Psoas muscle (tissue), 8 donors: Measurements from ENCODE around the gene PATE2. TPM values are rescaled to one million over a fixed set of nuclear protein-coding genes. Genes with fewer than 3 reads are reported as not detected.

Experiments used
- ATAC-seq, 4 donors: fragments of 200-7000 bp; cut with Tn5 transposase; one replicate each; pipeline ENCODE4 v1.9.1; 2020; ENCODE audit warnings: moderate library complexity in 3 of 4, mild to moderate bottlenecking in 2 of 4
- DNase-seq, 2 donors: peaks; one replicate each; pipeline ENCODE4 v3.0.0-alpha.2; 2020
- H3K27ac ChIP-seq: fragments of 200-600 bp; one replicate; pipeline ENCODE4 v1.8.0; 2022
- H3K27me3 ChIP-seq, 3 donors: fragments of 200-600 bp in 1 of 3; one replicate each; pipeline versions ENCODE4 v1.6.1 to v1.8.0; 2013 to 2022; ENCODE audit warnings: low read length in 2 of 3, mild to moderate bottlenecking in 2 of 3, moderate library complexity in 1 of 3; ENCODE audit not compliant: insufficient read depth in 3 of 3
- H3K36me3 ChIP-seq, 2 donors: fragments of 200-600 bp in 1 of 2; one replicate each; pipeline versions ENCODE4 v1.6.1 to v1.8.0; 2013 to 2022; ENCODE audit warnings: low read depth in 1 of 2, mild to moderate bottlenecking in 1 of 2, moderate library complexity in 1 of 2; ENCODE audit not compliant: insufficient read depth in 1 of 2
- H3K4me1 ChIP-seq: fragments of 200-600 bp; one replicate; pipeline ENCODE4 v1.8.0; 2022
- H3K4me3 ChIP-seq: fragments of 200-600 bp; one replicate; pipeline ENCODE4 v1.8.0; 2022; ENCODE audit warnings: mild to moderate bottlenecking
- H3K9me3 ChIP-seq: fragments of 200-600 bp; one replicate; pipeline ENCODE4 v1.8.0; 2022
- WGBS, 3 donors: extraction: QIAGEN DNeasy Blood & Tissue Kit; methylation state at CpG; one replicate each; pipeline versions ENCODE4 v1.1.6 to v1.1.7; 2013; 5-methylcytosine and 5-hydroxymethylcytosine counted together
- intact Hi-C, 2 donors: fragments of 100-400 bp; cut with DNase I; formaldehyde crosslinking; loops; one replicate each; pipeline versions ENCODE4 v1.11.0 to v1.14.2; 2022
- polyA plus RNA-seq, 3 donors: library from polyadenylated mRNA; stranded (reverse); fragments of 200-250 nt; gene quantifications; one replicate each; pipeline ENCODE4 v1.2.3, GENCODE V29; 2013
- total RNA-seq, 4 donors: library from RNA; stranded (reverse); fragmentation: NEBNext Ultra II Directional in 2 of 4; extraction: Animal tissue kit (Norgen Biotek cat#: 25700) in 2 of 4; gene quantifications; one replicate each; pipeline versions ENCODE4 v1.2.1 to v1.2.4, GENCODE V29; 2021 to 2023
- TF ChIP-seq, protein P1 (sequence below): fragments of 200-600 bp; IDR thresholded peaks from one replicate; pipeline ENCODE4 v1.8.0; 2022; ENCODE audit warnings: antibody characterized with exemption
- donor health status: healthy with polysubstance abuse.
- donor health status: DM: no; HTN: no; CAD: no; lungs with moderate emphysema.
- donor health status: Bipolar disorder and iron deficiency.
- donor health status: healthy.
- donor health status: DM: yes; HTN: yes; CAD: no.
- donor health status: DM: no; HTN: no; CAD: no.
- donor health status: DM: no; HTN: no; CAD: no.
- donor health status: DM: yes; HTN: yes; CAD: no.

PATE2 gene
- total and polyA plus RNA-seq, 7 donors, result 0.17 TPM; not detected in 6

DNA sequence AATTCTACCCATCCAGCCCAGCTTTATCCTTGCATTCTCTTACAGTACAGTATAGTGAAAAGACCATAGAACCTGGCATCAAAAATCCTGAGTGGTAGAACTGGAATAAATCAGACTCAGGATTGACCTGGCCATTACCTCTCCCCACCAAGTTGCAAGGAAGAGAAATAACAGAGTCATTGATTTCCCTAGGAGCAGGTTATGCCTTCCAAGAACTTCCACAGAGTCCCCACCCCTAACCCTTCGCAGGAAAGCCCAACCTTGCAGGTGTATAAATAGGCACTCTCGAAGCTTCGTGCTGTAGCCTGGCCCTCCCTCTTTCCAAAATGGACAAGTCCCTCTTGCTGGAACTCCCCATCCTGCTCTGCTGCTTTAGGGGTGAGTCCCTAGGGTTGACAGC, 32.6 kb downstream of the PATE2 start, which contains the start of gene PATE1:
TSS of gene PATE1 (plus strand) at position 301 of the 400 bp plus-strand sequence. CDS start at position 327, 26 bp downstream.
- no peak within 1 kb of the TSS for H3K27ac ChIP-seq
- DNase-seq (no peak), ATAC-seq (no peak)
- no peaks in the 10 kb centered on the region for H3K36me3 ChIP-seq
- WGBS, 3 donors, result 69 to 71% (median 70%) methylated on average over 3 of the region's 3 CpGs
- peaks cover 0 to 5% (median 4%) of the 10 kb centered on the region in 3 donors for H3K27me3 ChIP-seq
- intact Hi-C loops, result no loop called here
- TF ChIP-seq, protein P1, sequence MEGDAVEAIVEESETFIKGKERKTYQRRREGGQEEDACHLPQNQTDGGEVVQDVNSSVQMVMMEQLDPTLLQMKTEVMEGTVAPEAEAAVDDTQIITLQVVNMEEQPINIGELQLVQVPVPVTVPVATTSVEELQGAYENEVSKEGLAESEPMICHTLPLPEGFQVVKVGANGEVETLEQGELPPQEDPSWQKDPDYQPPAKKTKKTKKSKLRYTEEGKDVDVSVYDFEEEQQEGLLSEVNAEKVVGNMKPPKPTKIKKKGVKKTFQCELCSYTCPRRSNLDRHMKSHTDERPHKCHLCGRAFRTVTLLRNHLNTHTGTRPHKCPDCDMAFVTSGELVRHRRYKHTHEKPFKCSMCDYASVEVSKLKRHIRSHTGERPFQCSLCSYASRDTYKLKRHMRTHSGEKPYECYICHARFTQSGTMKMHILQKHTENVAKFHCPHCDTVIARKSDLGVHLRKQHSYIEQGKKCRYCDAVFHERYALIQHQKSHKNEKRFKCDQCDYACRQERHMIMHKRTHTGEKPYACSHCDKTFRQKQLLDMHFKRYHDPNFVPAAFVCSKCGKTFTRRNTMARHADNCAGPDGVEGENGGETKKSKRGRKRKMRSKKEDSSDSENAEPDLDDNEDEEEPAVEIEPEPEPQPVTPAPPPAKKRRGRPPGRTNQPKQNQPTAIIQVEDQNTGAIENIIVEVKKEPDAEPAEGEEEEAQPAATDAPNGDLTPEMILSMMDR, result no peak
- H3K4me3 ChIP-seq, result no peak within 1 kb of the TSS
- H3K4me1 ChIP-seq, result no peaks in the 10 kb centered on the region
- H3K9me3 ChIP-seq, result no peaks in the 10 kb centered on the region

DNA sequence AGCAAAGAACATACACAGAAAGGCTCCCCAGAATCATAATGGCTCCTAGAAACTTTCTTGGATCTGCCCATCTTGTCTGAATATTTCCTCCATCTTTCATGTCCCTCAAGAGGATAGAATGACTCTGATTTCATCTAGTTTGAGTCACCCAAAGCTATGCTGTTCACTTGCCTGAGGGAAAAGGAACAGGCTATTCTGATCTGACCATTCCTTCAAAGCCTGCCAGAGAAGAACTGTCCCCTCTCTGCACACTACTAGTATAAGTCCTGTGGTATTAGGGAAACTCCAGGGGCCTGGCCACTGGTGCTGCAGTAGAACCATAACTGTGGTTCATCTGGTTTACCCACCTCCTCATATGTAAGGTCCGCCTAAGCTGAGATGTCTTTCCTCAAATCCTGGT, 34.9 kb downstream of the PATE2 start:
- Histone ChIP-seq H3K9me3 (no peaks in the 10 kb centered on the region), H3K36me3 (no peaks in the 10 kb centered on the region), H3K4me1 (no peaks in the 10 kb centered on the region), H3K4me3 (no peak overlapping the region), H3K27me3 (peaks cover 0 to 4% (median 0%) of the 10 kb centered on the region in 3 donors), H3K27ac (no peak overlapping the region)
- DNase-seq, result no peak
- WGBS, 3 donors, result 86 to 96% (median 94%) methylated on average over 1 of the region's 1 CpG
- no peak for ATAC-seq
- TF ChIP-seq, protein P1, result no peak
- intact Hi-C loops, result no loop called here

DNA sequence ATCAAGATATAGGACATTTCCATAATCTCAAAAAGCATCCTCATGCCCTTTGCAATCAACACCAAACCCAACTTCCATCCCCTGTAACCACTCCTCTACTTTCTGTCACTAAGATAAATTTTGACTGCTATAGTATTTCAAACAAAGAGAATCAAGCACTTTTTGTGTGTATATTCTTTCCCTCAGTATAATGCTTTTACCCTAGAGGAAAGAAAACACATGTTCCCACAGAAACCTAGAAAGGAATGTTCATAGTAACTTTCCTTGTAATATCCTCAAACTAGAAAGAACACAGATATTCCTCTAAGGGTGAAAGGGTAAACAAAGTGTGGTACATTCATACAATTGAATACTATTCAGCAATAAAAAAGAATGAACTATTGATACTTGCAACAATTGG, 38.0 kb downstream of the PATE2 start:
- H3K4me1 ChIP-seq, result no peaks in the 10 kb centered on the region
- intact Hi-C loops, result no loop called here
- peaks cover 0 to 4% (median 0%) of the 10 kb centered on the region in 3 donors for H3K27me3 ChIP-seq
- DNase-seq (no peak), ATAC-seq (no peak)
- no peak overlapping the region for H3K27ac ChIP-seq
- no peak overlapping the region for H3K4me3 ChIP-seq
- no peaks in the 10 kb centered on the region for H3K36me3 ChIP-seq
- TF ChIP-seq, protein P1, result no peak
- H3K9me3 ChIP-seq, result no peaks in the 10 kb centered on the region

DNA sequence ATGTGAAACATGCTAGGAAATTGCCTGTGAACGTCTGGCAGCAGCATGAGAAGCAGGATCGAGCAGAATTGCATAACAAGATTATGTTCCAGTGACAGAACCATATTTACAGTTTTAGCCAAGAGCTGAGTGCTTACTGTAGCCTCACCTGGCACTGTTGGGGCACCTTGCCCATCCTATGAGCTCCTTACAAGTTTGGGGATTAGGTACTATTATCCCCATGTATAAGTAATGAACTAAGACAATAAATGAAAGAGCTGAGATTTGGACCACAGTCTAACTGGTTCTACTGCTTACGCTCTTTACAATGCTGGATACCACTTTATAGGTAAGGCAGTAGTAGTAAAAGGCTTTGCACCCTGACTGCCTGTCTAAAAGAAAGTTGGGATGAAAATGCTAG, 49.7 kb downstream of the PATE2 start:
- no peak for ATAC-seq

More for the DNA sequence above, 49.7 kb downstream of the PATE2 start:
- H3K27ac ChIP-seq, result no peak overlapping the region
- H3K36me3 ChIP-seq, result no peaks in the 10 kb centered on the region
- TF ChIP-seq, protein P1, result no peak
- no peaks in the 10 kb centered on the region for H3K4me1 ChIP-seq
- peaks cover 0 to 4% (median 0%) of the 10 kb centered on the region in 3 donors for H3K27me3 ChIP-seq
- 50 to 63% (median 53%) methylated on average over 3 of the region's 3 CpGs for WGBS, 3 donors
- intact Hi-C loops, result no loop called here
- H3K9me3 ChIP-seq, result no peaks in the 10 kb centered on the region
- DNase-seq, result no peak
- no peak overlapping the region for H3K4me3 ChIP-seq

Other genes starting within 250 kb of the PATE2 start
- gene EI24, start 209.4 kb downstream of the PATE2 start, total RNA-seq, result 100 to 1,000 TPM in 2 of 4 donors, 10 to 100 TPM in 2; 52.9 to 140 (median 93.6) TPM
- 100 to 1,000 TPM in 1 of 3 donors, 10 to 100 TPM in 2; 72.1 to 184 (median 74.4) TPM for gene EI24, start 209.4 kb downstream of the PATE2 start, polyA plus RNA-seq
- gene STT3A, start 186.0 kb downstream of the PATE2 start, total RNA-seq, result 10 to 100 TPM; 27.2 to 33.1 (median 31.0) TPM
- 10 to 100 TPM; 23.3 to 58.9 (median 34.4) TPM for gene STT3A, start 186.0 kb downstream of the PATE2 start, polyA plus RNA-seq
- gene CHEK1, start 153.7 kb downstream of the PATE2 start, total RNA-seq, result under 1 TPM; 0.44 to 0.97 (median 0.69) TPM
- 1 to 10 TPM in 2 of 3 donors, under 1 TPM in 1; 0.64 to 1.3 (median 1.2) TPM for gene CHEK1, start 153.7 kb downstream of the PATE2 start, polyA plus RNA-seq
- not detected for gene ACRV1, start 98.0 kb downstream of the PATE2 start, total RNA-seq
- gene ACRV1, start 98.0 kb downstream of the PATE2 start, polyA plus RNA-seq, result under 1 TPM in 1 of 3 donors, not detected in 2; 0.03 TPM
- not detected for gene PATE1, start 32.5 kb downstream of the PATE2 start, total RNA-seq
- not detected for gene PATE1, start 32.5 kb downstream of the PATE2 start, polyA plus RNA-seq
- gene PATE3, start 9.3 kb upstream of the PATE2 start, total RNA-seq, result not detected
- not detected for gene PATE3, start 9.3 kb upstream of the PATE2 start, polyA plus RNA-seq
- not detected for gene PATE4, start 54.5 kb upstream of the PATE2 start, total RNA-seq
- gene PATE4, start 54.5 kb upstream of the PATE2 start, polyA plus RNA-seq, result not detected
- gene HYLS1, start 108.8 kb upstream of the PATE2 start, total RNA-seq, result 1 to 10 TPM; 1.8 to 4.0 (median 3.1) TPM
- 1 to 10 TPM; 1.9 to 7.2 (median 3.8) TPM for gene HYLS1, start 108.8 kb upstream of the PATE2 start, polyA plus RNA-seq
- gene PUS3, start 124.4 kb upstream of the PATE2 start, total RNA-seq, result 10 to 100 TPM in 3 of 4 donors, 1 to 10 TPM in 1; 9.0 to 17.5 (median 16.5) TPM
- gene PUS3, start 124.4 kb upstream of the PATE2 start, polyA plus RNA-seq, result 10 to 100 TPM; 15.0 to 17.5 (median 16.1) TPM
- gene DDX25, start 125.7 kb upstream of the PATE2 start, total RNA-seq, result not detected
- gene DDX25, start 125.7 kb upstream of the PATE2 start, polyA plus RNA-seq, result under 1 TPM in 1 of 3 donors, not detected in 2; 0.01 TPM
- gene VSIG10L2, start 167.2 kb upstream of the PATE2 start, total RNA-seq, result not detected
- gene VSIG10L2, start 167.2 kb upstream of the PATE2 start, polyA plus RNA-seq, result under 1 TPM in 1 of 3 donors, not detected in 2; 0.21 TPM